SK-N-MC (cell line): ENCODE results near the gene URB2.

Experiments used
- EZH2 ChIP-seq: fragments of 200-600 bp; sonication (generic); IDR thresholded peaks from one replicate; pipeline ENCODE4 v1.6.1; 2017; ENCODE audit warnings: antibody characterized with exemption
- FOXP2 ChIP-seq: optimal IDR thresholded peaks from 2 replicates; pipeline ENCODE3; 2011; ENCODE audit warnings: mild to moderate bottlenecking, moderate library complexity; ENCODE audit not compliant: insufficient read depth; ENCODE audit errors: extremely low read length, control extremely low read depth
- POLR2AphosphoS5 ChIP-seq: IDR thresholded peaks from 2 replicates; pipeline ENCODE4 v1.6.1; 2012; ENCODE audit warnings: mild to moderate bottlenecking, low read depth, low read length, borderline replicate concordance

- TF ChIP-seq POLR2AphosphoS5 (no peak), EZH2 (no peak), FOXP2 (no peak)
Measured at GRCh38 chr1:229579059-229579673, 46.9 kb upstream of the URB2 start.
